T-helper 9 cell (primary cell): Measurements from ENCODE around the gene CTRB1.

ENCODE experiments used
- DNase-seq: peaks from one replicate; pipeline ENCODE4 v3.0.0-alpha.2; 2020

CTRB1 gene

GRCh38 chr16:75273054-75273925, 54.5 kb downstream of the CTRB1 start:
- DNase-seq, result no peak
